ENCODE measurements around the gene FBXO21. TPM values are rescaled to one million over a fixed set of nuclear protein-coding genes. Genes with fewer than 3 reads are reported as not detected.

Gene FBXO21
- total and polyA plus RNA-seq, 9 donors, result 47.8 to 287 (median 116) TPM

DNA sequence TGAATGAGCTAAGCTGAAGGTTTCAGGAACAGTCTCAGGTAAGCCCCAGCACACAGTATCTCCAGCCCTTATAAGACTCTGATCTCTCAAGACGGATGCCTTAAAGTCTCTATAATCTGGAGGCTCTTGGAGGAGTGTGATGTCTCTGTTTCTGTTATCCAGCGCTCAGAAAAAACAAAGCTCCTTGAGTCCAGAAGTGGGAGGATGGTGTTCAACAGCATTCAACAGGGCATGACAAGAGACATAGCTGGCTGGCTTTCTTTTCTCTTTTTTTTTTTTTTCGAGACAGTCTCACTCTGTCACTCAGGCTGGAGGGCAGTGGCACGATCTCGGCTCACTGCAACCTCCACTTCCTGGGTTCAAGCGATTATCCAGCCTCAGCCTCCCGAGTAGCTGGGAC lies 59.5 kb downstream of the FBXO21 start:
- H3K4me1 ChIP-seq (ENCODE audit: insufficient read depth), result no peaks in the 10 kb centered on the region
- intact Hi-C loops (cut with DNase I), result no loop called here
- no peaks in the 10 kb centered on the region for H3K9me3 ChIP-seq
- 77 to 82% (median 78%) methylated on average over 7 of the region's 7 CpGs for WGBS, 3 donors
- H3K27me3 ChIP-seq, result no peaks in the 10 kb centered on the region
- no peak overlapping the region for H3K27ac ChIP-seq
- DNase-seq, result no peak
- H3K36me3 ChIP-seq, result no peaks in the 10 kb centered on the region
- no peak for TF ChIP-seq EP300 (IDR thresholded peaks at IDR 0.05)
- TF ChIP-seq, protein P1, sequence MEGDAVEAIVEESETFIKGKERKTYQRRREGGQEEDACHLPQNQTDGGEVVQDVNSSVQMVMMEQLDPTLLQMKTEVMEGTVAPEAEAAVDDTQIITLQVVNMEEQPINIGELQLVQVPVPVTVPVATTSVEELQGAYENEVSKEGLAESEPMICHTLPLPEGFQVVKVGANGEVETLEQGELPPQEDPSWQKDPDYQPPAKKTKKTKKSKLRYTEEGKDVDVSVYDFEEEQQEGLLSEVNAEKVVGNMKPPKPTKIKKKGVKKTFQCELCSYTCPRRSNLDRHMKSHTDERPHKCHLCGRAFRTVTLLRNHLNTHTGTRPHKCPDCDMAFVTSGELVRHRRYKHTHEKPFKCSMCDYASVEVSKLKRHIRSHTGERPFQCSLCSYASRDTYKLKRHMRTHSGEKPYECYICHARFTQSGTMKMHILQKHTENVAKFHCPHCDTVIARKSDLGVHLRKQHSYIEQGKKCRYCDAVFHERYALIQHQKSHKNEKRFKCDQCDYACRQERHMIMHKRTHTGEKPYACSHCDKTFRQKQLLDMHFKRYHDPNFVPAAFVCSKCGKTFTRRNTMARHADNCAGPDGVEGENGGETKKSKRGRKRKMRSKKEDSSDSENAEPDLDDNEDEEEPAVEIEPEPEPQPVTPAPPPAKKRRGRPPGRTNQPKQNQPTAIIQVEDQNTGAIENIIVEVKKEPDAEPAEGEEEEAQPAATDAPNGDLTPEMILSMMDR (IDR thresholded peaks at IDR 0.05), result no peak
- no peak overlapping the region for H3K4me3 ChIP-seq

DNA sequence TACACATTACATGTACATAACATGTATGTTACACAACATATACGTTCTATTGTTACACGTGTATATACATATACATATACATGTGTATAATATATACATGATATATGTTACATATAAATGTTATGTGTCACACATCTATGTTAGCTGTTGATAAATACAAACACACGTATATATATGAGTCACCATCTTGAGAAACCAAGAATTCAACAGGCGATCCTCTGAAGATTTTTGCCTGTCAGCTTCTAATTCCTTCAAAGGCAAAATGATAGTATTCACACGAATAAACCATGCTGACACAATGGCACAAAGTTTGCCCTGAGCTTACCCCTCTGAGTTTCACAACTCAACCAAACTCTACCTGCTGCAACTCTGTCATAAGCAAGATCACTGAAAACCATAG lies 60.9 kb downstream of the FBXO21 start:
- Histone ChIP-seq H3K9me3 (no peaks in the 10 kb centered on the region), H3K27ac (no peak overlapping the region), H3K4me3 (no peak overlapping the region), H3K36me3 (no peaks in the 10 kb centered on the region), H3K27me3 (no peaks in the 10 kb centered on the region), H3K4me1 (ENCODE audit: insufficient read depth) (no peaks in the 10 kb centered on the region)
- 86 to 88% (median 87%) methylated on average over 5 of the region's 5 CpGs for WGBS, 3 donors
- intact Hi-C loops (cut with DNase I), result no loop called here
- DNase-seq, result no peak
- TF ChIP-seq EP300 (IDR thresholded peaks at IDR 0.05), result no peak
- no peak for TF ChIP-seq POLR2A (IDR thresholded peaks at IDR 0.05)
- TF ChIP-seq, protein P1 (IDR thresholded peaks at IDR 0.05), result no peak

DNA sequence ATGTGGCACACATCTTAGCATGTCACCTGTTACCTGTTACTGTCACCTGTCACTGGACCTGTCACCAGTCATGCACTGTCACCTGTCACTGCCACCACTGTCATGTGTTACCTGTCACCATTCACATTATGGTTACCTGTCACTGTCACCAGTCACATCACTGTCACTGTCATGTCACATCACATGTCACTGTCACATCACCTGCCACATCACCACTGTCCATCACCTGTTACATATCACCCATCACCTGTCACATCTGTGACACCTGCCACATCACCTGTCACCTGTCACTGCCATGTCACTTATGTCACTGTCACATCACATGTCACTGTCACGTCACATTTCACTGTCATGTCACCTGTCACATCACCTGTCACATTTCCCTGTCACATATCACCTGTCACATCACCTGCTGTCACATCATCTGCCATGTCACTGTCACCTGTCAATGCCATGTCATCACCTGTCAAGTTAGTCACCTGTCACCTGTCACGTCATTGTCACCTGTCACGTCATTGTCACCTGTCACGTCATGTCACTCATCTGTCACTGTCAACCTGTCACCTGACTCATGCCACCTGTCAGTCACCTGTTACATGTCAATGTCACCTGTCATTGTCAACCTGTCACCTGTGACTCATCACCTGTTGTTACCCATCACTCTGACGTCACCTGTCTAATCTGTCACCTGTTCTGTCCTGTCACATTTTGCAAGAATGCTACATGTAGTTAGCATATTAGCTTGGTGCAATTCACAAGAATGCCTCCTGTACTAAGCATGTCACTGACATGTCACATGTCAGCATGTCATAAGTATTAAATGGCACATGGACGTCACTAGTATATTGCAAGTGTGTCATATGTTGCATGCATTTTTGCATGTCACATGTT lies 62.1 kb downstream of the FBXO21 start:
- Histone ChIP-seq H3K36me3 (no peaks in the 10 kb centered on the region), H3K27ac (no peak overlapping the region), H3K4me3 (no peak overlapping the region), H3K27me3 (no peaks in the 10 kb centered on the region), H3K4me1 (ENCODE audit: insufficient read depth) (no peaks in the 10 kb centered on the region), H3K9me3 (no peaks in the 10 kb centered on the region)
- no peak for DNase-seq
- WGBS, 3 donors, result 80 to 92% (median 81%) methylated on average over 6 of the region's 6 CpGs
- intact Hi-C loops (cut with DNase I), result no loop called here
- TF ChIP-seq POLR2A (IDR thresholded peaks at IDR 0.05) (no peak), EP300 (IDR thresholded peaks at IDR 0.05) (no peak)
- TF ChIP-seq, protein P1 (IDR thresholded peaks at IDR 0.05), result no peak

DNA sequence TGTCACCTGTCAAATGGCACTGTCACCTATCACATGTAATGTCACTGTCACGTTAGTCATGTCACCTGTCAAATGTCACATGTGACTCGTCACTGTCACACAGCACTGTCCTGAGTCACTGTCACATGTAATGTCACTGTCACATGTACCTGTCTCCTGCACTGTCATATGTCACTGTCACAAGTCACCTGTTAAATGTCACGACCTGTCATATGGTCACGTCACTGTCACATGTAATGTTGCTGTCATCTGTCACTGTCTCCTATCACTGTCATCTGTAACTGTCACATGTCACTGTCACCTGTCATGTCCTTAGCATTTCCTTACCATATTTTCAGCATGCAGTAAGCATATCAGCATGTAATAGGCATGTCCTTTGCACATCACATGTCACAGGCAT lies 63.9 kb downstream of the FBXO21 start:
- Histone ChIP-seq H3K9me3 (no peaks in the 10 kb centered on the region), H3K27me3 (no peaks in the 10 kb centered on the region), H3K27ac (no peak overlapping the region), H3K4me3 (no peak overlapping the region), H3K4me1 (ENCODE audit: insufficient read depth) (no peaks in the 10 kb centered on the region), H3K36me3 (no peaks in the 10 kb centered on the region)
- WGBS, 3 donors, result 87 to 89% (median 87%) methylated on average over 4 of the region's 4 CpGs
- DNase-seq, result no peak
- TF ChIP-seq POLR2A (IDR thresholded peaks at IDR 0.05), result no peak
- TF ChIP-seq EP300 (IDR thresholded peaks at IDR 0.05), result no peak
- TF ChIP-seq, protein P1 (IDR thresholded peaks at IDR 0.05), result no peak
- intact Hi-C loops (cut with DNase I), result no loop called here
